CD8-positive, alpha-beta memory T cell (primary cell): Measurements from ENCODE around the gene STUM. TPM values are rescaled to one million over a fixed set of nuclear protein-coding genes. Genes with fewer than 3 reads are reported as not detected.
A peak's percentile ranks its signal among the peaks of the same experiment; 100 is the strongest.

Experiments used
- CTCF ChIA-PET: fragments of 350-600 bp; sonication (Branson Sonifier 250); formaldehyde crosslinking; loops from one replicate; lab custom pipeline; 2021; ENCODE audit warnings: antibody characterized with exemption; lab: Charles Lee
- POLR2A ChIA-PET: fragments of 350-600 bp; sonication (Branson Sonifier 250); formaldehyde crosslinking; loops from one replicate; lab custom pipeline; 2021; ENCODE audit warnings: antibody characterized with exemption; lab: Charles Lee
- DNase-seq, 5 donors: peaks; one replicate each; pipeline versions ENCODE4 v3.0.0 to v3.0.0-alpha.2; 2020 to 2022; ENCODE audit warnings: mixed read lengths in 1 of 5
- H3K27ac ChIP-seq: one replicate; pipeline ENCODE4 v1.7.0; 2013; ENCODE audit warnings: low read depth, mild to moderate bottlenecking, low read length, moderate library complexity
- H3K27me3 ChIP-seq: 2 replicates; pipeline ENCODE4 v1.7.0; 2013; ENCODE audit warnings: low read length, mild to moderate bottlenecking; ENCODE audit not compliant: insufficient read depth, poor library complexity, severe bottlenecking
- H3K36me3 ChIP-seq: 2 replicates; pipeline ENCODE4 v1.7.0; 2013; ENCODE audit warnings: mild to moderate bottlenecking, low read length, moderate library complexity; ENCODE audit not compliant: insufficient read depth
- H3K4me1 ChIP-seq: 2 replicates; pipeline ENCODE4 v1.7.0; 2013; ENCODE audit warnings: mild to moderate bottlenecking, low read length, moderate library complexity; ENCODE audit not compliant: insufficient read depth
- H3K4me3 ChIP-seq: 2 replicates; pipeline ENCODE4 v1.7.0; 2013; ENCODE audit warnings: mild to moderate bottlenecking, low read length
- H3K9me3 ChIP-seq: 2 replicates; pipeline ENCODE4 v1.7.0; 2013; ENCODE audit warnings: mild to moderate bottlenecking, low read length
- H3K27ac Mint-ChIP-seq, 8 donors: one replicate each; pipeline ENCODE4 v1.8.0; 2020 to 2021; ENCODE audit warnings: mixed read lengths in 8 of 8, mild to moderate bottlenecking in 6 of 8, inconsistent platforms in 3 of 8, moderate library complexity in 3 of 8
- H3K27me3 Mint-ChIP-seq, 2 donors: one replicate each; pipeline ENCODE4 v1.8.0; 2020 to 2021; ENCODE audit warnings: mixed read lengths in 2 of 2, mild to moderate bottlenecking in 1 of 2, moderate library complexity in 1 of 2
- H3K36me3 Mint-ChIP-seq, 3 donors: one replicate each; pipeline ENCODE4 v1.8.0; 2020 to 2021; ENCODE audit warnings: mixed read lengths in 3 of 3, inconsistent platforms in 1 of 3, mild to moderate bottlenecking in 1 of 3
- H3K4me1 Mint-ChIP-seq, 3 donors: one replicate each; pipeline ENCODE4 v1.8.0; 2020 to 2021; ENCODE audit warnings: mixed read lengths in 3 of 3, inconsistent platforms in 1 of 3, mild to moderate bottlenecking in 1 of 3
- H3K4me3 Mint-ChIP-seq, 7 donors: one replicate each; pipeline ENCODE4 v1.8.0; 2020 to 2021; ENCODE audit warnings: mixed read lengths in 7 of 7, mild to moderate bottlenecking in 6 of 7, moderate library complexity in 4 of 7, inconsistent platforms in 2 of 7
- H3K9me3 Mint-ChIP-seq, 5 donors: one replicate each; pipeline ENCODE4 v1.8.0; 2020 to 2022; ENCODE audit warnings: mixed read lengths in 5 of 5, mild to moderate bottlenecking in 3 of 5, moderate library complexity in 2 of 5, inconsistent platforms in 1 of 5
- polyA plus RNA-seq: library from polyadenylated mRNA; unstranded; fragments of 300-500 nt; fragmentation: Illumina TruSeq; gene quantifications from one replicate; pipeline ENCODE4 v1.2.3, GENCODE V29; 2021
- total RNA-seq, 2 experiments: library from RNA; stranded (reverse); gene quantifications; one replicate each; pipeline ENCODE4 v1.2.3, GENCODE V29; 2021

The STUM gene
- total and polyA plus RNA-seq, 3 experiments from 2014 or later = 0.13 TPM; not detected in 2

DNA sequence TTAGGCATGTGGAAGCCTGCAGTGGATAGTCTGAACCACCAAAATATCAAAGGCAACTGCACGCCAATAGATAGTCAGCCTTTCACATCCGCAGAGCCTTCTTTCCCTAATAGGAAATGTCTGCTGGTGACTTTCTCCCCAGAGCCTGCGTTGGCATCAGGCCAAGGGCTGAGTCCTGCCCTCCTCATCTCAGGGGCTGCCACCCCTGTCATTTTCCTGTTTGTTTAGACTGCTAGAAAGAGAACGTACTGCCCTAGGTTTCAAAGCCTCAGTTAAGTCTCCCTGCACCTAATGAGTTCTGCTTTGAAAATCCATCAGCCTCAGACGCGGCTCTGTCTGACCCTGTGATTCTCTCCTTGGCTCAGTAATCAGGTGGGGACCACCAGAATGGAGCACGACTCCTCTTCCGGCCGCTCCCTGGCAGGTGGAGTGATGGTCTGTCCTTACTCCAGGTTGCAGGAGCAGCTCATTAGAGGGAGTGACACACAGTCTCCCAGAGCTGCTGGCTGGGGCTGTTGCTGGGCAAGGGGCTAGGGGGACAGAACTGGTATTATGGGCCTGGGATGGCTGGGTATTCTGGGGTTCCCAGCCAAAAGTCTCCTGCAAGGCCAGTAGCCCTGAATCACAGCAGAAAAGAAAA, 27.3 kb downstream of the STUM start:
- Mint-ChIP-seq H3K4me3 (no peak overlapping the region), H3K36me3 (peaks cover 0 to 6% (median 0%) of the 10 kb centered on the region in 3 donors), H3K27ac (no peak overlapping the region), H3K4me1 (no peaks in the 10 kb centered on the region), H3K9me3 (no peaks in the 10 kb centered on the region), H3K27me3 (peaks cover 2 to 8% of the 10 kb centered on the region in 2 donors)
- Histone ChIP-seq H3K4me1 (no peaks in the 10 kb centered on the region), H3K27ac (no peak overlapping the region), H3K36me3 (no peaks in the 10 kb centered on the region), H3K4me3 (no peak overlapping the region), H3K9me3 (no peaks in the 10 kb centered on the region), H3K27me3 (no peaks in the 10 kb centered on the region)
- no peak for DNase-seq
- POLR2A ChIA-PET = no interaction called here
- CTCF ChIA-PET = interaction anchor here (1.4 kb wide), 1 partner anchor 26 kb away, joined by 4 read pairs; no protein-coding TSS in a partner anchor

GRCh38 chr1:226576601-226577000, 28.0 kb downstream of the STUM start:
- peaks cover 2 to 9% of the 10 kb centered on the region in 2 donors for H3K27me3 Mint-ChIP-seq
- H3K36me3 Mint-ChIP-seq = peaks cover 0 to 6% (median 0%) of the 10 kb centered on the region in 3 donors
- no peak for DNase-seq
- H3K9me3 Mint-ChIP-seq = no peaks in the 10 kb centered on the region
- no peaks in the 10 kb centered on the region for H3K27me3 ChIP-seq
- peak overlapping the region in 1 of 8 donors; percentile 1 for H3K27ac Mint-ChIP-seq
- no peaks in the 10 kb centered on the region for H3K36me3 ChIP-seq
- no peaks in the 10 kb centered on the region for H3K4me1 ChIP-seq
- POLR2A ChIA-PET = no interaction called here
- no peak overlapping the region for H3K27ac ChIP-seq
- no peak overlapping the region for H3K4me3 ChIP-seq
- CTCF ChIA-PET = interaction anchor here (1.4 kb wide), 1 partner anchor 27 kb away, joined by 4 read pairs; no protein-coding TSS in a partner anchor
- H3K4me3 Mint-ChIP-seq = no peak overlapping the region
- no peaks in the 10 kb centered on the region for H3K4me1 Mint-ChIP-seq
- H3K9me3 ChIP-seq = no peaks in the 10 kb centered on the region

DNA sequence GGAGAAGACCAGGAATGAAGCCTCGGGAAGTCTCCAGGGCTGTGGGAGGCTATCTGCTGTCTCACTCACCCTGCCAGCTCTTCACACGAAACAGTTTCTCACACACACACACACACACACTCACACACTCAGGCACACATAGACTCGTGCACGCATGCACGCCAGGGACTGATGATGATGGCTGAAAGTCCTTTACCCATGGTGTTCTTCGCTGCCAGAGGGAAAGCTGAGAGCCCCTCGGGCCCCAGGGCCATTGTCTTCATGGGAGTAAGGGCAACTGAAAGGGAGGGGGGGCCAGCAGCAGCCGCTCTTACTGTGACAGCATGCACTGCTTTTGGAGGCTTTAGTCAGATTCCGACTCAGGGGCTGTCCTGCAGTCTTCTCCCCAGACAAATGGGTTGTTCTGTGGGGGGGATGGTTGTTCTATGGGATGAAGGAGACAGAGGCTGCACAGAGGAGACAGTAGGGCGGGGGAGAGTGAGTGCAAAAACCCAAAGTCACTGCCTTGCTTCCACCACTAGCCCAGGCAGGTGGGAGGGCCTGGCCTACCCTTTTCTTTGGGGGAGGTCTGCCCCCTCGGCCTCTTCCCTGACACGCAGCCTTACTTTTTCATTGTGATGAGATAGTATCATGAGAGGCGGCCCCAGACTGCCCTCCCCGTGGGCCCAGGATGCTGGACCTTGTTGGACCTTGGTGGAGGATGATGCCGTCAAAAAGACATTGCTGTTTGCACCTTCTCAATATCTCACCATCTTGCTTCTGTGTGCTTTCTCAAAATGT, 29.0 kb downstream of the STUM start:
- H3K36me3 ChIP-seq = no peaks in the 10 kb centered on the region
- Mint-ChIP-seq H3K4me3 (no peak overlapping the region), H3K9me3 (no peaks in the 10 kb centered on the region), H3K27me3 (peaks cover 0 to 9% of the 10 kb centered on the region in 2 donors), H3K4me1 (no peaks in the 10 kb centered on the region), H3K36me3 (peaks cover 0 to 6% (median 0%) of the 10 kb centered on the region in 3 donors), H3K27ac (peak overlapping the region in 1 of 8 donors; percentile 95)
- no peak overlapping the region for H3K4me3 ChIP-seq
- DNase-seq = no peak
- H3K9me3 ChIP-seq = no peaks in the 10 kb centered on the region
- H3K27me3 ChIP-seq = no peaks in the 10 kb centered on the region
- POLR2A ChIA-PET = no interaction called here
- CTCF ChIA-PET = interaction anchor here (1.4 kb wide), 1 partner anchor 28 kb away, joined by 4 read pairs; no protein-coding TSS in a partner anchor
- no peak overlapping the region for H3K27ac ChIP-seq
- H3K4me1 ChIP-seq = no peaks in the 10 kb centered on the region

DNA sequence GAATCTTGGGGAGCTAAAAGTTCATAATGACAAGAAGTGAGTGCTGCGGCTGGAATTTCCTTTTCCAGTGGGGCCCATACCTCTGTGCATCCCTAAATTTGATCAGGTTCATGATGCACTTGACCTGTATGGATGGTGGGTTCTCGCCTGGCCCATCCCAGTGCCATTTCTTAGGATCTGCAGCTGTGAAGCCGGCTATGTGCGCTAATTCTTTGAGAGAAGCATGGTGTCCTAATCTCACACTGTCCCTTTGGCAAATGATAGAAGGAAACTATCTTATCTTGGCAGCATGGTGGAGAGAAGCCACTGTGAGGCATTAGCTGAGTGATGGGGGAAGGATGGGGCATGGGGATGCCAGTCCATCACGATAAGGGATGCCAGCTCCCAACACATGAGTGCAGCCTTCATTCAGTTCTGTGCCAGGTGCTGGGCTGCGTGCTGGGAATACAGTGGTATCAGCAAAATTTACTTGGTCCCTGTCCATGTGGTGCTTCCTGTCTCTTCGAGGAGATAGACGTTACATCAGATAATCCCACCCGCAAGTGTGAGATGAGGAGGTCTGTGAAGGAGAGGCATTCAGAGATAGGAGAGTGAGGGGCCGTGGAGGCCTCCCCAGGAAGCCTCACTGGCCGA, 30.5 kb downstream of the STUM start:
- Histone ChIP-seq H3K27ac (no peak overlapping the region), H3K9me3 (no peaks in the 10 kb centered on the region), H3K4me1 (no peaks in the 10 kb centered on the region), H3K36me3 (no peaks in the 10 kb centered on the region), H3K27me3 (no peaks in the 10 kb centered on the region), H3K4me3 (no peak overlapping the region)
- H3K36me3 Mint-ChIP-seq = peaks cover 0 to 6% (median 0%) of the 10 kb centered on the region in 3 donors
- DNase-seq = no peak
- POLR2A ChIA-PET = no interaction called here
- H3K27me3 Mint-ChIP-seq = peaks cover 0 to 9% of the 10 kb centered on the region in 2 donors
- H3K4me3 Mint-ChIP-seq = no peak overlapping the region
- H3K27ac Mint-ChIP-seq = no peak overlapping the region
- no peaks in the 10 kb centered on the region for H3K9me3 Mint-ChIP-seq
- H3K4me1 Mint-ChIP-seq = no peaks in the 10 kb centered on the region
- CTCF ChIA-PET = no interaction called here

GRCh38 chr1:226579781-226580323, 31.3 kb downstream of the STUM start:
- Mint-ChIP-seq H3K27me3 (peaks cover 0 to 9% of the 10 kb centered on the region in 2 donors), H3K4me1 (no peaks in the 10 kb centered on the region)

GRCh38 chr1:226580625-226581270, 32.2 kb downstream of the STUM start:
- Histone ChIP-seq H3K27me3 (no peaks in the 10 kb centered on the region), H3K9me3 (no peaks in the 10 kb centered on the region), H3K27ac (no peak overlapping the region), H3K4me1 (no peaks in the 10 kb centered on the region), H3K36me3 (no peaks in the 10 kb centered on the region), H3K4me3 (no peak overlapping the region)
- no peaks in the 10 kb centered on the region for H3K9me3 Mint-ChIP-seq
- ChIA-PET POLR2A (no interaction called here), CTCF (interaction anchor here (0.5 kb wide), 1 partner anchor 931 kb away, joined by 3 read pairs; no protein-coding TSS in a partner anchor)
- H3K4me3 Mint-ChIP-seq = no peak overlapping the region
- peaks cover 0 to 6% (median 0%) of the 10 kb centered on the region in 3 donors for H3K36me3 Mint-ChIP-seq
- H3K27ac Mint-ChIP-seq = no peak overlapping the region
- H3K27me3 Mint-ChIP-seq = peaks cover 0 to 9% of the 10 kb centered on the region in 2 donors
- DNase-seq = no peak
- H3K4me1 Mint-ChIP-seq = no peaks in the 10 kb centered on the region

More at GRCh38 chr1:226579781-226580323, 31.3 kb downstream of the STUM start:
- Histone ChIP-seq H3K27ac (no peak overlapping the region), H3K36me3 (no peaks in the 10 kb centered on the region), H3K4me1 (no peaks in the 10 kb centered on the region), H3K27me3 (no peaks in the 10 kb centered on the region), H3K9me3 (no peaks in the 10 kb centered on the region), H3K4me3 (no peak overlapping the region)
- H3K4me3 Mint-ChIP-seq = peak overlapping the region in 1 of 7 donors; percentile 23
- H3K36me3 Mint-ChIP-seq = peaks cover 0 to 6% (median 0%) of the 10 kb centered on the region in 3 donors
- DNase-seq = no peak
- no peaks in the 10 kb centered on the region for H3K9me3 Mint-ChIP-seq
- POLR2A ChIA-PET = no interaction called here
- H3K27ac Mint-ChIP-seq = no peak overlapping the region
- CTCF ChIA-PET = no interaction called here

DNA sequence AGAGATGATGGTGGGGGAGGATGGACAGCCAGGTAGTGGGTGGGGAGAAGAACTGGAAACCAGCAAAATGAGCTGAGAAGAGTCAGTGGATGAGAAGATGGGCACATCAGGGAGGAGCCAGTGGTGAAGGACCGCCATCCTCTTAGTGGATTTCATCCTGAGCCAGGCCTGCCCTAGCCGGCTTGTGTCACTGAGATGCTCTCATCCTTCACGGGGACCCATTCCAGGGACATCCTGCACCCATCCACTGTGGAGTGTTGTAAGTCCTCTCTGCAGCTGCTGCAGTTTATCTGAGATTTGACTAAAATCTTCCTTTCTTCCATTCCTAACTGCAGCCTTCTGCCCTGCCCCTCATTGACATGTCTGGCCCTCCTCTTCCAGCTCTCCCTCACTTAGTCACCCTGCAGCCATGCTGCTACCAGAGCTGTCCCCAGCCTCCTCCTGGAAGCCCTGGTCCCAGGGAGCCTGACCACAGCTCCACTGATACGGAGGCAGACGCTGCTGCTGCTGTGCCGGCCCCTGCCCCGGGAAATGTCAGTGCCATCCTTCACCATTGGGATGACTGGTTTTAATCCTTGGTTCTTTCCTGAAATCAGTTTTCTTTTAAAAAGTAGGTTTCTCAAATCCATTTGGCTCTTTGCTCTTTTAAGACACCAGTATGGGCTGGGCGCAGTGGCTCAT, 33.2 kb downstream of the STUM start:
- no peaks in the 10 kb centered on the region for H3K27me3 ChIP-seq
- peaks cover 0 to 9% of the 10 kb centered on the region in 2 donors for H3K27me3 Mint-ChIP-seq
- CTCF ChIA-PET = interaction anchor here (0.5 kb wide), 1 partner anchor 930 kb away, joined by 3 read pairs; no protein-coding TSS in a partner anchor
- H3K4me3 Mint-ChIP-seq = no peak overlapping the region
- H3K9me3 Mint-ChIP-seq = no peaks in the 10 kb centered on the region
- POLR2A ChIA-PET = no interaction called here
- H3K4me1 Mint-ChIP-seq = no peaks in the 10 kb centered on the region
- H3K4me1 ChIP-seq = no peaks in the 10 kb centered on the region
- no peak overlapping the region for H3K27ac Mint-ChIP-seq
- H3K9me3 ChIP-seq = no peaks in the 10 kb centered on the region
- no peak overlapping the region for H3K27ac ChIP-seq
- peaks cover 0 to 6% (median 0%) of the 10 kb centered on the region in 3 donors for H3K36me3 Mint-ChIP-seq
- H3K36me3 ChIP-seq = no peaks in the 10 kb centered on the region
- peak in 1 of 5 donors; percentile 7 for DNase-seq
- H3K4me3 ChIP-seq = no peak overlapping the region
